ENCODE measurements around the gene ADSS1. TPM values are rescaled to one million over a fixed set of nuclear protein-coding genes. Genes with fewer than 3 reads are reported as not detected.

The ADSS1 gene
- total RNA-seq, 1 experiment from 2014 or later = 10.0 TPM

- peaks cover 8% of the 10 kb centered on the region for H3K9me3 Mint-ChIP-seq
- ChIA-PET POLR2A (no interaction called here), CTCF (interaction anchor here (1.1 to 4.0 kb wide), 5 partner anchors 18 to 141 kb away, joined by 3 to 35 read pairs (median 4); partner anchors contain the start of gene ADSS1)
- peaks cover 3% of the 10 kb centered on the region; the same call in 1 of the 2 replicates for H3K36me3 Mint-ChIP-seq
- H3K4me1 Mint-ChIP-seq = peaks cover 61% of the 10 kb centered on the region
- H3K27me3 Mint-ChIP-seq (ENCODE audit: low read depth) = no peaks in the 10 kb centered on the region; the same call in 1 of the 2 replicates
- no peak for DNase-seq (ENCODE audit: low spot score)
- no peak for ATAC-seq
- no peak overlapping the region for H3K27ac Mint-ChIP-seq
- TF ChIP-seq ATF1 (CRISPR knock-in tag; IDR thresholded peaks at IDR 0.05) = no peak
- TF ChIP-seq NR3C1 (CRISPR knock-in tag; conservative IDR thresholded peaks at IDR 0.05; ENCODE audit: low read depth) = no peak
- TF ChIP-seq CREM (CRISPR knock-in tag; IDR thresholded peaks at IDR 0.05) = no peak
- TF ChIP-seq E2F4 (CRISPR knock-in tag; IDR thresholded peaks at IDR 0.05; ENCODE audit: borderline replicate concordance, low read depth) = no peak
- TF ChIP-seq GRHL2 (CRISPR knock-in tag; IDR thresholded peaks at IDR 0.05; ENCODE audit: insufficient replicate concordance, severe bottlenecking) = no peak
- no peak for TF ChIP-seq HMGA2 (CRISPR knock-in tag; IDR thresholded peaks at IDR 0.05)
- no peak for TF ChIP-seq TCF7 (CRISPR knock-in tag; IDR thresholded peaks at IDR 0.05; ENCODE audit: low read depth)
- TF ChIP-seq SMAD3 (CRISPR knock-in tag; IDR thresholded peaks at IDR 0.05; ENCODE audit: borderline replicate concordance) = no peak
- H3K4me3 Mint-ChIP-seq = no peak overlapping the region
Measured at GRCh38 chr14:104684449-104684821, 39.6 kb upstream of the ADSS1 start.

- peaks cover 54% of the 10 kb centered on the region for H3K4me1 Mint-ChIP-seq
- DNase-seq (ENCODE audit: low spot score) (no peak), ATAC-seq (no peak)
- no peak for TF ChIP-seq ATF6 (CRISPR knock-in tag; IDR thresholded peaks at IDR 0.05)
- no peak for TF ChIP-seq ZNF138 (CRISPR knock-in tag; conservative IDR thresholded peaks at IDR 0.05)
- no peak for TF ChIP-seq FOXP4 (CRISPR knock-in tag; IDR thresholded peaks at IDR 0.05)
- no peak for TF ChIP-seq STAT6 (CRISPR knock-in tag; conservative IDR thresholded peaks at IDR 0.05; ENCODE audit: low read depth)
- peaks cover 3% of the 10 kb centered on the region; the same call in 1 of the 2 replicates for H3K36me3 Mint-ChIP-seq
- POLR2A ChIA-PET = no interaction called here
- no peaks in the 10 kb centered on the region; the same call in 1 of the 2 replicates for H3K27me3 Mint-ChIP-seq (ENCODE audit: low read depth)
- no peak overlapping the region for H3K4me3 Mint-ChIP-seq
- peaks cover 8% of the 10 kb centered on the region for H3K9me3 Mint-ChIP-seq
- no peak overlapping the region for H3K27ac Mint-ChIP-seq
- CTCF ChIA-PET = interaction anchor here (0.6 to 1.2 kb wide), 4 partner anchors 19 to 1105 kb away, joined by 3 to 4 read pairs (median 3); no protein-coding TSS in a partner anchor
Measured at GRCh38 chr14:104685216-104685997, 38.6 kb upstream of the ADSS1 start.
